ENCODE measurements around the gene NEB.
"Not testable (repeated sequence)": the region's sequence is repeated elsewhere in the genome, so short reads cannot be mapped to it uniquely, and the experiment has no call there.

DNA sequence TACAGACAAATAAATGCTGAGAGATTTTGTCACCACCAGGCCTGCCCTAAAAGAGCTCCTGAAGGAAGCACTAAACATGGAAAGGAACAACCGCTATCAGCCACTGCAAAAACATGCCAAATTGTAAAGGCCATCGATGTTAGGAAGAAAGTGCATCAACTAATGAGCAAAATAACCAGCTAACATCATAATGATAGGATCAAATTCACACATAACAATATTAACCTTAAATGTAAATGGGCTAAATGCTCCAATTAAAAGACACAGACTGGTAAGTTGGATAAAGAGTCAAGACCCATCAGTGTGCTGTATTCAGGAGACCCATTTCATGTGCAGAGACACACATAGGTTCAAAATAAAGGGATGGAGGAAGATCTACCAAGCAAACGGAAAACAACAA lies 11.0 kb upstream of the NEB start:
- not testable (repeated sequence) for TF ChIP-seq E2F6 (IDR thresholded peaks at IDR 0.05; ENCODE audit: borderline replicate concordance, low read depth); POLR2A (IDR thresholded peaks at IDR 0.05; ENCODE audit: low read length); EP300 (IDR thresholded peaks at IDR 0.05); RFX5 (IDR thresholded peaks at IDR 0.05)
- TF ChIP-seq, protein P1, sequence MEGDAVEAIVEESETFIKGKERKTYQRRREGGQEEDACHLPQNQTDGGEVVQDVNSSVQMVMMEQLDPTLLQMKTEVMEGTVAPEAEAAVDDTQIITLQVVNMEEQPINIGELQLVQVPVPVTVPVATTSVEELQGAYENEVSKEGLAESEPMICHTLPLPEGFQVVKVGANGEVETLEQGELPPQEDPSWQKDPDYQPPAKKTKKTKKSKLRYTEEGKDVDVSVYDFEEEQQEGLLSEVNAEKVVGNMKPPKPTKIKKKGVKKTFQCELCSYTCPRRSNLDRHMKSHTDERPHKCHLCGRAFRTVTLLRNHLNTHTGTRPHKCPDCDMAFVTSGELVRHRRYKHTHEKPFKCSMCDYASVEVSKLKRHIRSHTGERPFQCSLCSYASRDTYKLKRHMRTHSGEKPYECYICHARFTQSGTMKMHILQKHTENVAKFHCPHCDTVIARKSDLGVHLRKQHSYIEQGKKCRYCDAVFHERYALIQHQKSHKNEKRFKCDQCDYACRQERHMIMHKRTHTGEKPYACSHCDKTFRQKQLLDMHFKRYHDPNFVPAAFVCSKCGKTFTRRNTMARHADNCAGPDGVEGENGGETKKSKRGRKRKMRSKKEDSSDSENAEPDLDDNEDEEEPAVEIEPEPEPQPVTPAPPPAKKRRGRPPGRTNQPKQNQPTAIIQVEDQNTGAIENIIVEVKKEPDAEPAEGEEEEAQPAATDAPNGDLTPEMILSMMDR (IDR thresholded peaks at IDR 0.05) = not testable (repeated sequence)
